HFFc6 (cell line): Measurements from ENCODE around the gene IER2. TPM values are rescaled to one million over a fixed set of nuclear protein-coding genes. Genes with fewer than 3 reads are reported as not detected.

Source experiments
- DNase-seq: peaks from one replicate; pipeline ENCODE4 v3.0.0-alpha.2; 2018
- H3K27ac Mint-ChIP-seq: 2 replicates; pipeline ENCODE4 v1.8.0; 2020; ENCODE audit warnings: mild to moderate bottlenecking, mixed read lengths
- H3K27me3 Mint-ChIP-seq: 2 replicates; pipeline ENCODE4 v1.8.0; 2021; ENCODE audit warnings: mild to moderate bottlenecking, moderate library complexity, mixed read lengths; ENCODE audit not compliant: insufficient read depth
- H3K36me3 Mint-ChIP-seq: 2 replicates; pipeline ENCODE4 v1.8.0; 2021; ENCODE audit warnings: low read depth, mixed read lengths
- H3K4me1 Mint-ChIP-seq: 2 replicates; pipeline ENCODE4 v1.8.0; 2020; ENCODE audit warnings: low read depth, mixed read lengths
- H3K4me3 Mint-ChIP-seq: 2 replicates; pipeline ENCODE4 v1.8.0; 2020; ENCODE audit warnings: mild to moderate bottlenecking, moderate library complexity, mixed read lengths
- H3K9me3 Mint-ChIP-seq: 2 replicates; pipeline ENCODE4 v1.8.0; 2020; ENCODE audit warnings: mild to moderate bottlenecking, mixed read lengths
- total RNA-seq, 6 experiments: library from RNA; stranded (reverse); fragmentation: NEBNext Ultra II Directional; extraction: Animal tissue kit (Norgen Biotek cat#: 25700); gene quantifications; 2 replicates in 1 of 6; 3 replicates in 5 of 6; pipeline ENCODE4 v1.2.3, GENCODE V29; 2021
- TF ChIP-seq, protein P1 (sequence below): fragments of 200-600 bp; sonication (generic); IDR thresholded peaks from 2 replicates; pipeline ENCODE4 v1.5.0; 2021; ENCODE audit warnings: antibody characterized with exemption, mild to moderate bottlenecking

IER2 gene
- total RNA-seq, 6 experiments from 2014 or later, result 68.9 to 91.2 (median 87.7) TPM

DNA sequence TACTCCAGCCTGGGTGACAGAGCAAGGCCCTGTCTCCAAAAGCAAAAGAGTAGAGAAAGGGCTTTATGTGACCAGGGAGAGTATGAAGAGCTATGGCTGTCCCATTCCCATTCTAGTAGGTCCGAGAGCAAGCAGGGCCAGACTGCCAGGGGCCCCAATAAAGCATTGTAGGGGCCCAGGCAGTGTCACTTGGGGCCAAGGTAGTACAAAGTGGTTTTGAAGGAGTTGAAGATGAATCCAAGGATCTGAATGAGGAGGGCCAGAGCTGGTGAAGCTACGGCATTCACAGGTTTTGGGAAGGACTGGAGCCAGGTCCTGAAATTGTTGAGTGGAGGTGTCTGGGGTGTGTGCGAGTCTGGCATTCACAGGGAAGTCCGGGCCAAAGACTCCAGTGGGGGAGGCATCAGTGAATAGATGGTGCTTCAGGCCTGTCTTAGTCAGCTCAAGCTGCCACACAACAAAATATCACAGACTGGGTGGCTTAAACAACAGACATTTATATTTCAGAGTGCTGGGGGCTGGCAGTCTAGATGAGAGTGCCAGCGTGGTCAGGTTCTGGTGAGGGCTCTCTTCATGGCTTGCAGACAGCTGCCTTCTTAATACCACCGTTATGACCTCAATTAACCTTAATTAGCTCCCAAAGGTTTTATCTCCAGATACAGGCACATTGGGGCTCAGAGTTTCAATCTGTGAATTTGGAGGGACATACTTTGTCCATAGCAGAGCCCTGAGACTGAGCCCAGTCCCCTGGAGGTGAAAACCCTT is 22.2 kb upstream of the IER2 start:
- peaks cover 35% of the 10 kb centered on the region for H3K4me1 Mint-ChIP-seq
- no peak for DNase-seq
- peaks cover 10% of the 10 kb centered on the region; the same call in 1 of the 2 replicates for H3K36me3 Mint-ChIP-seq
- H3K27ac Mint-ChIP-seq, result peak overlapping the region; percentile 59
- TF ChIP-seq, protein P1, sequence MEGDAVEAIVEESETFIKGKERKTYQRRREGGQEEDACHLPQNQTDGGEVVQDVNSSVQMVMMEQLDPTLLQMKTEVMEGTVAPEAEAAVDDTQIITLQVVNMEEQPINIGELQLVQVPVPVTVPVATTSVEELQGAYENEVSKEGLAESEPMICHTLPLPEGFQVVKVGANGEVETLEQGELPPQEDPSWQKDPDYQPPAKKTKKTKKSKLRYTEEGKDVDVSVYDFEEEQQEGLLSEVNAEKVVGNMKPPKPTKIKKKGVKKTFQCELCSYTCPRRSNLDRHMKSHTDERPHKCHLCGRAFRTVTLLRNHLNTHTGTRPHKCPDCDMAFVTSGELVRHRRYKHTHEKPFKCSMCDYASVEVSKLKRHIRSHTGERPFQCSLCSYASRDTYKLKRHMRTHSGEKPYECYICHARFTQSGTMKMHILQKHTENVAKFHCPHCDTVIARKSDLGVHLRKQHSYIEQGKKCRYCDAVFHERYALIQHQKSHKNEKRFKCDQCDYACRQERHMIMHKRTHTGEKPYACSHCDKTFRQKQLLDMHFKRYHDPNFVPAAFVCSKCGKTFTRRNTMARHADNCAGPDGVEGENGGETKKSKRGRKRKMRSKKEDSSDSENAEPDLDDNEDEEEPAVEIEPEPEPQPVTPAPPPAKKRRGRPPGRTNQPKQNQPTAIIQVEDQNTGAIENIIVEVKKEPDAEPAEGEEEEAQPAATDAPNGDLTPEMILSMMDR, result no peak
- H3K27me3 Mint-ChIP-seq, result no peaks in the 10 kb centered on the region
- H3K4me3 Mint-ChIP-seq, result no peak overlapping the region
- H3K9me3 Mint-ChIP-seq, result no peaks in the 10 kb centered on the region

DNA sequence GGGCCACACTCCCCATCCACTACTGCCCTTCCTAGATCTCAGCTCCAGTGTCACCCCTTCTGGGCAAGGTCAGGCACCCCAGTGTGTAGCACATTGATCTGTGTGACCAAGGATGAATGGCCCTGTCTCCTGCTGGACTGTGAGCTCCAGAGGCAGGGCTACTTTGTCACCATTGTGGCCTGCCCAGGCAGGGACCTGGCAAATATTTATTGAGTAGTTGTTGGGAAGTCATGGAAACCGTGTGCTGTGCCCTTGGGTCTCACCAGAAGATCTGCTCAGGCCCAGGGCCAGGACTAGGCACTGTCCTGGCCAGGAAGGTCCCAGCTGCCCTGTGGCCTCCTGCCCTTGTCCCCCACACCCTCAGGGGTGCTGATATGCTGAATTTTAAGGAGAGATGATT is 21.6 kb upstream of the IER2 start:
- peaks cover 10% of the 10 kb centered on the region; the same call in 1 of the 2 replicates for H3K36me3 Mint-ChIP-seq
- no peaks in the 10 kb centered on the region for H3K9me3 Mint-ChIP-seq
- H3K27me3 Mint-ChIP-seq, result no peaks in the 10 kb centered on the region
- DNase-seq, result no peak
- peaks cover 41% of the 10 kb centered on the region for H3K4me1 Mint-ChIP-seq
- TF ChIP-seq, protein P1, result no peak
- no peak overlapping the region for H3K4me3 Mint-ChIP-seq
- H3K27ac Mint-ChIP-seq, result peak overlapping the region; percentile 59

DNA sequence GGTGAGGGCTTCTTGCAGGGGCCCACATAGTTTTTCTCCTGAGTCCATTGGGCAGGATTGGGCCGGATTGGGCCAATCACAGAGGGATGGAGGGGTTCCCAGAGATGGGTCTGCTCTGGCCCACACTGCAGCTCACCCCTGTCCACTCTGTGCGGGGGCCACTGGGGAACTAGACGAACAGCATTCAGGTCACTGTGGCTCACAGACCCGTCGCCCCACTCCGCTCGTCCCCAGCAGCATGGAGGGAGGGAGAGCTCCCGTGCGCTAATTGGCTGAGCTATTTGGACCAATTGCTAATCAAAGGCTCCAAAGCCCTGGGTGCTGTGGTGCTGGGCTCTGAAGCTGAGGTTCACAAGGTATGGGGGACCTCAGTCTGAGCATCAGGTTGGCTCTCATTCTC is 20.8 kb upstream of the IER2 start:
- Mint-ChIP-seq H3K4me3 (no peak overlapping the region), H3K36me3 (peaks cover 10% of the 10 kb centered on the region; the same call in 1 of the 2 replicates), H3K4me1 (peaks cover 49% of the 10 kb centered on the region), H3K27me3 (peaks cover 1% of the 10 kb centered on the region; the same call in 1 of the 2 replicates), H3K9me3 (no peaks in the 10 kb centered on the region), H3K27ac (no peak overlapping the region)
- DNase-seq, result no peak
- TF ChIP-seq, protein P1, result no peak

DNA sequence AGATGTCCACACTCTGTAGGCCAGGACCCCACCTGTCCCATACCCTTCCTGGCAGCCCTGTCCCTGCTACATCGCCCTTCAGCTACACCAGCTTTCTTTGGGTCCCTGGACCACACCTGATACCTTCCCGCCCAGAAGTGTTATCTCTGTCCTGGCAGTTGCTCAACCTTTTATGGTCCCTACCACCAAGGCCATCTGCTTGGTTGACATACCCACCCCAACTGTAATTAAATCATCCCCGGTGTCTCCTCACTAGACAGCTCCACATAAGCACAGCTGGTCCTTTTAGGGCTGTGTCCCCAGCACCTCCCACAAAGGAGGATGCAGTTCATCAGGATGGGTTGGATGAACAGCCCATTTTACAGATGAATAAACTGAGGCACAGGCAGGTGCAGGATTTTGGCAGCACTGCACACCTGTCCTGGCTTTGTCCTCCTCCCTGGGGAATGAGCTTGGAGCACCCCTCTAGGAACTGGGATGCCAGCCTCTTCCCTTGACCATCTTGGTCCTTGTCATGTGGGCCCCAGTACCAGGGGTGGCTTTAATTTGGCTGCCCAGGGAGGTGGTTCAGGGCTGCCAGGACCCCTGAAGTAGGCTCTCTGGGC is 19.2 kb upstream of the IER2 start:
- H3K27ac Mint-ChIP-seq, result peak overlapping the region; percentile 83
- H3K4me3 Mint-ChIP-seq, result no peak overlapping the region
- TF ChIP-seq, protein P1, result no peak
- peaks cover 2% of the 10 kb centered on the region; the same call in 1 of the 2 replicates for H3K27me3 Mint-ChIP-seq
- H3K4me1 Mint-ChIP-seq, result peaks cover 52% of the 10 kb centered on the region
- H3K9me3 Mint-ChIP-seq, result no peaks in the 10 kb centered on the region
- H3K36me3 Mint-ChIP-seq, result peaks cover 10% of the 10 kb centered on the region; the same call in 1 of the 2 replicates
- no peak for DNase-seq

DNA sequence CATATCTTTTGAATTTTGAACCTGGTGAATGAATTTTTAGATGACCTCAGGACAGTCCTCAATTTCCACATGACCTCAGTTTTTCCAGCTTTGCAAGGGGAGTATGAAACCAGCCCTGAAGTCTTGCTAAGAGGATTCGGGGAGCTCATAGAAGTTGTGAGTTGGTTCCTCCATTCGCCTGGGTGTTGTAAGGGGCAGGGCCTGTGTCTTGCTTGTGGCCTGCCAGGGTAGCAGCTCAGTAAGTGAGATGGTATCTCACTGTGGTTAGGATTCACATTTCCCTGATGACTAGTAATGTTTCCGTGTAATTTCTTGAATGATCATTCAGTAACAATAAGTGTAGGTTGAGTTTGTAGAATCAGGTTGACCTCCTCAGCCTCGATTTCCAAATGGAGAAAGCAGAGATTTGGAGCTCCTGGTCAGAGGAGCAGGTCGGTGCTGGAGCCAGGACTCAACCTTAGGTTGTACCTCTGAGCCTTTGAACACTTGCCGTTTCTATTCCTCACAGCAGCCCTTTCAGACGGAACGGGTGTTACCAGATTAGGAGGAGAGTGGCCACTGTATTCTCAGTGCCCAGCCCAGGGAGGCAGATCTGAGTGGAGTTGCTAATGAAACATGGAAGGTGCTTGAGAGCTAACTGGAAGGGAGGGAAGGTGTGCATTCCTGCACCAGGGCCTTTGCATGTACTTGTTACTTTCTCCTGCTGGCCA is 17.6 kb upstream of the IER2 start:
- H3K4me3 Mint-ChIP-seq, result peak overlapping the region; percentile 77
- peaks cover 2% of the 10 kb centered on the region; the same call in 1 of the 2 replicates for H3K27me3 Mint-ChIP-seq
- peak; percentile 84 for DNase-seq
- peaks cover 10% of the 10 kb centered on the region; the same call in 1 of the 2 replicates for H3K36me3 Mint-ChIP-seq
- peaks cover 51% of the 10 kb centered on the region for H3K4me1 Mint-ChIP-seq
- peak overlapping the region; percentile 87 for H3K27ac Mint-ChIP-seq
- TF ChIP-seq, protein P1, result no peak
- H3K9me3 Mint-ChIP-seq, result no peaks in the 10 kb centered on the region
